GM10266 (cell line): ENCODE measurements around the gene LRRC7.

ENCODE experiments used
- DNase-seq: peaks from one replicate; pipeline ENCODE4 v3.0.0; 2012; ENCODE audit errors: extremely low spot score
- TF ChIP-seq, protein P1 (sequence below): IDR thresholded peaks from 2 replicates; pipeline ENCODE4 v1.5.1; 2012; ENCODE audit warnings: mild to moderate bottlenecking, low read depth; ENCODE audit not compliant: control insufficient read depth, insufficient read depth; ENCODE audit errors: missing control alignments

Gene LRRC7

DNA sequence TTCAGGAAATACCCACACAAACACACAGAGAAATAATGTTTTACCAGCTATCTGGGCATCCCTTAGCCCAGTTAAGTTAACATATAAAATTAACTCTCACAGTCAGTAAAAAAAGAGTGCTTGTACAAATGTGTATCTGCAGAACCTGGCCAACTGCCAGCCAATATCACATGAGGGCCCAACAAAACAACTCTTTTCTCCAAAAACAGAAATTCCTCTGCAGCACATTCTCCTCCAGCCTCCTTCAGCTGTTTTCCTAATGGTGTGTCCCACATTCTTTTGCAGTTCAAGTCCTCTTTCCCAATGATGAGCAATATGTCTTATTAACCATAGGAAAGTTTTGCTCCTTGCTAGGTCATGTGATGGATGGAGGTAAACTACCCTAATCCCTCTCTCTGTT is 75.5 kb downstream of the LRRC7 start:
- DNase-seq, result no peak
- TF ChIP-seq, protein P1, sequence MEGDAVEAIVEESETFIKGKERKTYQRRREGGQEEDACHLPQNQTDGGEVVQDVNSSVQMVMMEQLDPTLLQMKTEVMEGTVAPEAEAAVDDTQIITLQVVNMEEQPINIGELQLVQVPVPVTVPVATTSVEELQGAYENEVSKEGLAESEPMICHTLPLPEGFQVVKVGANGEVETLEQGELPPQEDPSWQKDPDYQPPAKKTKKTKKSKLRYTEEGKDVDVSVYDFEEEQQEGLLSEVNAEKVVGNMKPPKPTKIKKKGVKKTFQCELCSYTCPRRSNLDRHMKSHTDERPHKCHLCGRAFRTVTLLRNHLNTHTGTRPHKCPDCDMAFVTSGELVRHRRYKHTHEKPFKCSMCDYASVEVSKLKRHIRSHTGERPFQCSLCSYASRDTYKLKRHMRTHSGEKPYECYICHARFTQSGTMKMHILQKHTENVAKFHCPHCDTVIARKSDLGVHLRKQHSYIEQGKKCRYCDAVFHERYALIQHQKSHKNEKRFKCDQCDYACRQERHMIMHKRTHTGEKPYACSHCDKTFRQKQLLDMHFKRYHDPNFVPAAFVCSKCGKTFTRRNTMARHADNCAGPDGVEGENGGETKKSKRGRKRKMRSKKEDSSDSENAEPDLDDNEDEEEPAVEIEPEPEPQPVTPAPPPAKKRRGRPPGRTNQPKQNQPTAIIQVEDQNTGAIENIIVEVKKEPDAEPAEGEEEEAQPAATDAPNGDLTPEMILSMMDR, result no peak

DNA sequence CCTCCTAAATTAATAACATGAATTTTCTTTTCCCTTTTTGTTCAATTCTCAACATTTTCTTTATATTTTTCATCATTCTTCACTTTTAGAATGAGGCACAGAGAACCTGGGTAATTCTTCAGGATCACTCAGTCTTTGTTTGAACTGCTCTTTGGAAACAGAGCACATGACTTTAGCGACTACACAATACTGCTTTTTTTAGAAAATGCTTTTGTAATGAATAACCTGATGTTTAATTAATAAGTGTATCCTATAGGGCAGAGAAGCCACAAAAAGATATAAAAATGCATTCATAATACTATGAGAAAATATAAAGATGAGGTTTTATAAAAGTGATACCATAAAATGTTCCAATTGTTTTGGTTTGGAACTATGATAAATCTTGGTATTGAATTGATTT is 77.8 kb downstream of the LRRC7 start:
- TF ChIP-seq, protein P1, result no peak
- DNase-seq, result no peak

GRCh38 chr1:69648486-69648885 is 80.8 kb downstream of the LRRC7 start:
- no peak for DNase-seq
- TF ChIP-seq, protein P1, result no peak

DNA sequence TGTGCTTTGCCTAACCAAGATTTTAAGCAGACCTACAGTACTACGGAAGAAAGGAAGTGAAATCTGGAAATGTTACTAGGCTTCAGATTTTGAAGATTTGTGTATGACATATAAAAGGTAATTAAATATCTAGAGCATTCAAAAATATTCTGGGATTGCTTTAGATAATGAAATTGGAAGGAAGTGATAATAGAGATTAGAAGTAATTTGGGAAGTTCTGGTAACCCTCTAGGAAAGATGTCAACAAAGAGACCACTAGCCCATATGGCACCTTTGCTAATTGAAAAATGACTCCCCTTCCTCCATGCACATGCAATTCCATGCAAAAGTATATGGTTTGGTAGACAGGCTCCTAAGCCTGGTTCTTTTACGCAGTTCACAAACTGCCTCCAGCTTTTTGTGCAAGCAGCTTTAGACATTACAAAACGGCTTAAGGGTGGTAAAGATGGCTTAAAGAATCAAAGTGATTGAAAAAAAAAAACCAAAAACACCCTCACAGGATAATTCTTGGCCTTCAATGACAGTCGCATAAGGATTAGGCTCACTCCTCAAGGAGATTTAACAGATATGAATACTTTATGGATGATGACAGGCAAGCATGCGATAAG is 81.8 kb downstream of the LRRC7 start:
- no peak for DNase-seq
- TF ChIP-seq, protein P1, result no peak

- TF ChIP-seq, protein P1, result no peak
- no peak for DNase-seq
Observed at GRCh38 chr1:69650779-69651178, 83.1 kb downstream of the LRRC7 start.

- DNase-seq, result no peak
- TF ChIP-seq, protein P1, result no peak
Observed at GRCh38 chr1:69651656-69652055, 83.9 kb downstream of the LRRC7 start.

- TF ChIP-seq, protein P1, result no peak
- no peak for DNase-seq
Observed at GRCh38 chr1:69657971-69658370, 90.2 kb downstream of the LRRC7 start.
